Naive B cell (primary cell): ENCODE data around the gene ALDH6A1. TPM values are rescaled to one million over a fixed set of nuclear protein-coding genes. Genes with fewer than 3 reads are reported as not detected.

ENCODE experiments used
- ATAC-seq, 2 donors: fragments of 150-1000 bp; cut with Tn5 transposase; 2 replicates each; pipeline ENCODE4 v1.10.0; 2021; ENCODE audit warnings: low read depth in 2 of 2, mild to moderate bottlenecking in 2 of 2, moderate library complexity in 2 of 2
- DNase-seq: peaks from one replicate; pipeline ENCODE4 v3.0.0; 2022
- H3K27ac Mint-ChIP-seq, 6 donors: one replicate each; pipeline ENCODE4 v1.8.0; 2020 to 2022; ENCODE audit warnings: mild to moderate bottlenecking in 6 of 6, mixed read lengths in 6 of 6, moderate library complexity in 5 of 6, inconsistent platforms in 2 of 6
- H3K27me3 Mint-ChIP-seq, 3 donors: one replicate each; pipeline ENCODE4 v1.8.0; 2021 to 2022; ENCODE audit warnings: mixed read lengths in 3 of 3, mild to moderate bottlenecking in 1 of 3
- H3K36me3 Mint-ChIP-seq, 2 donors: one replicate each; pipeline ENCODE4 v1.8.0; 2020 to 2022; ENCODE audit warnings: mixed read lengths in 2 of 2, inconsistent platforms in 1 of 2, mild to moderate bottlenecking in 1 of 2
- H3K4me1 Mint-ChIP-seq, 3 donors: one replicate each; pipeline ENCODE4 v1.8.0; 2020 to 2022; ENCODE audit warnings: mixed read lengths in 3 of 3, inconsistent platforms in 1 of 3, mild to moderate bottlenecking in 1 of 3, moderate library complexity in 1 of 3
- H3K4me3 Mint-ChIP-seq, 8 donors: one replicate each; pipeline ENCODE4 v1.8.0; 2020 to 2022; ENCODE audit warnings: mild to moderate bottlenecking in 8 of 8, mixed read lengths in 8 of 8, moderate library complexity in 8 of 8, inconsistent platforms in 2 of 8
- H3K9me3 Mint-ChIP-seq, 7 donors: one replicate each; pipeline ENCODE4 v1.8.0; 2020 to 2022; ENCODE audit warnings: mixed read lengths in 7 of 7, mild to moderate bottlenecking in 5 of 7, inconsistent platforms in 2 of 7, moderate library complexity in 1 of 7
- polyA plus RNA-seq, 6 donors: library from polyadenylated mRNA; unstranded; fragments of 300-500 nt; fragmentation: Illumina TruSeq; gene quantifications; one replicate each; pipeline ENCODE4 v1.2.3, GENCODE V29; 2021; ENCODE audit warnings: low read depth in 6 of 6

Gene ALDH6A1
- polyA plus RNA-seq, 6 donors from 2014 or later, result 14.5 to 24.3 (median 20.6) TPM

DNA sequence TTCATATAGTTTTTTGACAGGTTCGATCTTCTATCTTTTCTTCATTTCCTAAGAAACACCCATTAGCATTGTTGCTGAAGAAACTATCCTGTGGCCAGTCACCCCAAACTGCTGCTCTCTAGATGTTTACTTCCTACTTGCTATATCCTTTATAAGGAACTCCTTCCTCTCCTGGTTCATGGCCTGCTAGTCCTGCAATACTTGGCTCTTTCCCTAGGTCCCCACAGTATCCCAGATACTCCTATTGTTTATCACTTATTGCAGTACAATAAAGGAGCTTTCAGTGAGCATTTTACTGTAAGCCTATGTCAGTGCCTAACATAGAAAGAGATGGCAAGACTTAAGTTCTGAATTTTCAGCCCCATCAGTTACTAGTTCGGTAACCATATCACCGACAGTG lies 2.8 kb downstream of the ALDH6A1 start:
- H3K36me3 Mint-ChIP-seq, result no peaks in the 10 kb centered on the region
- ATAC-seq, result no peak
- peaks cover 31 to 34% (median 32%) of the 10 kb centered on the region in 3 donors for H3K4me1 Mint-ChIP-seq
- DNase-seq, result no peak
- H3K27ac Mint-ChIP-seq, result no peak overlapping the region
- no peaks in the 10 kb centered on the region for H3K9me3 Mint-ChIP-seq
- H3K27me3 Mint-ChIP-seq, result no peaks in the 10 kb centered on the region
- peak overlapping the region in 2 of 8 donors; percentile 13 to 34 for H3K4me3 Mint-ChIP-seq

DNA sequence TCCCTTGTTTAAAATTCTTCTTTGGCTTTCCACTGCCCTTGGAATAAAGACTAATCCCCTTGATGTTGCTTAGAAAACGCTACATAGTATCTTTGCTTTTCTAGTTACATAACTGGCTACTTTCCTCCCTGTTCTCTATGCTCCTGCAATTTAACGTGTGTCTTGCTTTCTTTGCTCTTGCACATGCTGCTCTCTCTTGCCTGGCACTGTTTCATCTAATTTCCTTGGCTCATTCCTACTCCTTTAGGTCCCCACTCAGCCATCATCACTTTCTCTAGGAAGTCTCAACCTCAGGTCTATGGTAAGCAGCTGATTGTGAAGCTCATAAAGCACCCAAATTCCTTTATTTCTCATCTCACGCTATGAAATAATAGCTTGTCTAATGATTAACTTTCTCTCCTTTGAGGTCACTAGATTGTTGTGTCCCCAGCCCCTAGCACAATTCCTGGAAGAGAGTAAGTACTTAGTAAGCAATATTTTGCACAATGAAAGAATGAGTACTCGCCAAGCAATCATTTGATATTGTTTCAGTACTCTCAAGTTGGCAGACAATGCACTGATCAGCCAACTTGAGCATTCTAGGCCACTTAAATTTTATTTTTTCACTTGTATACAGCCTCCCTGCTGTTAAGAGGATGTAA lies 3.3 kb downstream of the ALDH6A1 start:
- DNase-seq, result no peak
- Mint-ChIP-seq H3K27ac (no peak overlapping the region), H3K4me3 (no peak overlapping the region), H3K9me3 (no peaks in the 10 kb centered on the region), H3K27me3 (no peaks in the 10 kb centered on the region), H3K4me1 (peaks cover 25 to 29% (median 28%) of the 10 kb centered on the region in 3 donors), H3K36me3 (no peaks in the 10 kb centered on the region)
- ATAC-seq, result no peak

DNA sequence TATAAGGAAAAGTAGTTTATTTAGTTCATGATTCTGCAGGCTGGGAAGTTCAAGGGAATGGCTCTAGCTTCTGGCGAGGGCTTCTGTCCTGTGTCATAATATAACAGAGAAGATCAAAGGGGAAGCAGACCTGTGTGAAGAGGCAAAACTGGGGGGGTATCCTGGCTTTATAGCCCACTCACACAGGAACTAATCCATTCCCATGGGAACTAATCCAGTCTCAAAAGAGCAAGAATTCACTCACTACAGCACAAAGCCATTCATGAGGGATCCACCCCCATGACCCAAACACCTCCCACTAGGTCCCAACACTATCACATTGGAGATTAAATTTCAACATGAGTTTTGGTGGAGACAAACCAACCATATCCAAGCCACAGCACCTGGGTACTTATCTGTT lies 6.9 kb downstream of the ALDH6A1 start:
- DNase-seq, result no peak
- no peak for ATAC-seq
- no peaks in the 10 kb centered on the region for H3K36me3 Mint-ChIP-seq
- H3K4me1 Mint-ChIP-seq, result peaks cover 0 to 12% (median 3%) of the 10 kb centered on the region in 3 donors
- no peak overlapping the region for H3K4me3 Mint-ChIP-seq
- H3K27me3 Mint-ChIP-seq, result no peaks in the 10 kb centered on the region
- H3K27ac Mint-ChIP-seq, result no peak overlapping the region
- no peaks in the 10 kb centered on the region for H3K9me3 Mint-ChIP-seq

DNA sequence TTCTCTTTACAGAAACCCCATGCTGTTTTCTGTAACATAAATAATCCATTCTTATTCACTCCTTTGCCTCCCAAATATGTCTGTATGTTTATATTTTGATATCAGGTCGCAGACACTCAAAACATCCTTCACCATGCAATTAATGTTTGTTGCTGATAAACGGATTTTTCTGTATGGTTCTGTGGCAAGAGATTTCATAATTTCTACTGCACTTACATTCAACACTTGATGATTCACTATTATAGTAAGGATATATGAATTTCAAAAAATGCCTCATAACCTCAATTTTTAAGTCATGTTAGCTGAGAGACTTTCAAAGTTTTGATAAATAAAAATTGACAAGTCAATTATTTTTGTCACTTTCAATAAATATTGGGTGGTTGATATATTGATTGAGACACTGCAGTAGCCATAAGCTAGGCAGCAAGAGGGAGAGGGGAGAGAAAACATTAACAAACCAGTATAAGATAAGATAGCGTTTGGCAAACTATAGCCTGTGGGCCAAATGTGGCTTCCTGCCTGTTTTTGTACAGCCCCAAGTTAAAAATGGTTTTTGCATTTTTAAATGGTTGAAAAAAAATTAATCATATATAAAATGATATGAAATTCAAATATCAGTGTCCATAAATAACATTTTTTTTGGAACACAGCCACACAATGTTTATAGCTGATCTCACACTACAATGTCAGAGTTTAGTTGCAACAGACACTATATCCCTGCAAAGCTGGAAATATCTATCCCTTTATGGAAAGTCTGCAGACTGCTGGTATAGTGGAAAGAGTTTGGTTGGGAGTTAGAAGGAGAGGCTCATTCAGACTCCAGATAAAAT lies 18.3 kb downstream of the ALDH6A1 start:
- Mint-ChIP-seq H3K36me3 (peaks cover 2 to 22% of the 10 kb centered on the region in 2 donors), H3K4me3 (no peak overlapping the region), H3K27me3 (no peaks in the 10 kb centered on the region), H3K27ac (no peak overlapping the region), H3K9me3 (no peaks in the 10 kb centered on the region), H3K4me1 (no peaks in the 10 kb centered on the region)
- ATAC-seq (no peak), DNase-seq (no peak)

DNA sequence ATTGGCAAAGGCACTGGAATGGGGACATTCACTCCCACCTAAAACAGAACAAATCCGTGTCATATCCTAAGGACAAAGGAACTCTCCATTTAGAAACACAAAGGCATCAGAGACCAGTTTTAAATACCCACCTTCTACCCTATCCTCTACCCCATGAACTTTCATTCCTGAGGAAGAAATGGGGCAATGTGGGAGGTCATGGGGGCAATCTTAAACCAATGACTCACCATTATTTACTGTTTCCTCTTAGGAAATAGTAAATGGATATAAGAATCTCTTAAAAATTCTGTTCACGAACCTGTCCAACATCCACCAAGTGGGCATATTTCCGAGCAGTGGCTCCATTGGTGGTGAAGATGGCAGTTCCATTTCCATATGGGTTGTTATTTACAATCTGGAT lies 19.4 kb downstream of the ALDH6A1 start:
- no peaks in the 10 kb centered on the region for H3K9me3 Mint-ChIP-seq
- H3K27ac Mint-ChIP-seq, result no peak overlapping the region
- H3K27me3 Mint-ChIP-seq, result no peaks in the 10 kb centered on the region
- peaks cover 8 to 30% of the 10 kb centered on the region in 2 donors for H3K36me3 Mint-ChIP-seq
- H3K4me1 Mint-ChIP-seq, result no peaks in the 10 kb centered on the region
- no peak for ATAC-seq
- DNase-seq, result no peak
- no peak overlapping the region for H3K4me3 Mint-ChIP-seq

DNA sequence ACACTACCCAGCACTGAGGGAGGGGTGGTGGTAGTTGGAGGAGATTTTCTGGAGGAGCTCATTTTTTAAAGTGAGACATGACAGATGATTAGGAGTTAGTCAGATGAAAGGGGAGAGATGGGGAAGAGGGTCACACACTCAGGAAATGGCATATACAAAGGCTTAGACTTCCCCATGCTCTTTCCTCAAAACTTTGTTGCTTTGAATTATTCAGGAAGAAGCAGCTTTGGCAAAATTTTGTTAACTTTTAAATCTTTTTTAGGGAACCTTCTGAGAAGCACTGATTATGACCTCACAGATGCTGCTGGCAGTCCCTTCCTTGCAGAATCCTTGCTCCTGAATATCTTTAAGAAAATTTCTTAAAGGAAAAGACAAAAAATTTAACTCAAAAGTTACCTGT lies 19.8 kb downstream of the ALDH6A1 start:
- H3K9me3 Mint-ChIP-seq, result no peaks in the 10 kb centered on the region
- H3K36me3 Mint-ChIP-seq, result peaks cover 8 to 34% of the 10 kb centered on the region in 2 donors
- DNase-seq (no peak), ATAC-seq (no peak)
- H3K27me3 Mint-ChIP-seq, result no peaks in the 10 kb centered on the region
- H3K4me1 Mint-ChIP-seq, result no peaks in the 10 kb centered on the region
- no peak overlapping the region for H3K27ac Mint-ChIP-seq
- H3K4me3 Mint-ChIP-seq, result no peak overlapping the region

DNA sequence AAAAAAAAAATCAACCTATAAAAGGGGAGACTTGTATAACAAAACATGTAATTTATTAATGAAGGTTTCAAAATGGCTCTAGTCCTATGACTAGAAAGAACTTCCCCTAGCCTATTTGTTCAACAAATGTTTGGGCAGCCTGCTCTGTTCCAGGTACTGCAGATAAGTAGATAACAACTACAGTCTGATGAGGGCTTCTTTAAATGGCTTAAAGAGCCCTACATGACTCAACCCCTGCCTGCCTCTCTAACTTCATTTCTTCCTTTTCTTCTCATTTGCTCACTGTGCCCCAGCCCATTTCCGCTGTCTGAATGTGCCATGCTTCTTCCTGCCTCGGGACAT lies 21.5 kb downstream of the ALDH6A1 start:
- Mint-ChIP-seq H3K27me3 (no peaks in the 10 kb centered on the region), H3K36me3 (peaks cover 8 to 34% of the 10 kb centered on the region in 2 donors), H3K9me3 (no peaks in the 10 kb centered on the region), H3K4me1 (no peaks in the 10 kb centered on the region), H3K27ac (peak overlapping the region in 1 of 6 donors; percentile 28), H3K4me3 (peak overlapping the region in 1 of 8 donors; percentile 35)
- ATAC-seq, result no peak
- no peak for DNase-seq

DNA sequence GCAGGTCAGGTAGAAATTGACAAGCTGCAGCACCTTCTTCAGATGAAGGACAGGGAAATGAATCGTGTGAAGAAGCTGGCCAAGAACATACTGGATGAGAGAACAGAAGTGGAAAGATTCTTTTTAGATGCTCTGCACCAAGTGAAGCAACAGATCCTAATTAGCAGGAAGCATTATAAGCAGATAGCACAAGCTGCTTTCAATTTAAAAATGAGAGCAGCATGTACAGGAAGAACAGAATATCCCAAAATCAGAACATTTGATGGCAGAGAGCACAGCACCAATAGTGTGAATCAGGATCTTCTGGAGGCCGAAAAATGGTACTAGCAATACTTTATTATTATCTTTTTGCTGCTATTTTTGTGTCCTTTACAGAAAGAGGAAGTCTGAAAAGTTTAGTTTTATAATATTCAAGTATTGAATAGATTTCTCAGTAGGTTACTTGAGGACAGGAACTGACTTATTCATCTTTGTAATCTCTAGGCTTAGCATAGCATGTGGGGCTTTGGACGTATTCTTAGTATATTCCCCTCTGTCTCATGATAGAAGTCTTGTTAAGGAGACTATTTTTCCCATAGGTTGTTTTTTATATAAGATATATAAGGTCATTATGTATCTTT lies 34.3 kb downstream of the ALDH6A1 start:
- Mint-ChIP-seq H3K4me1 (peaks cover 5 to 11% (median 10%) of the 10 kb centered on the region in 3 donors), H3K36me3 (no peaks in the 10 kb centered on the region), H3K9me3 (no peaks in the 10 kb centered on the region), H3K27ac (peak overlapping the region in 1 of 6 donors; percentile 4), H3K27me3 (no peaks in the 10 kb centered on the region), H3K4me3 (peak overlapping the region in 1 of 8 donors; percentile 30)
- no peak for DNase-seq
- peak; percentile 42 to 54 for ATAC-seq

DNA sequence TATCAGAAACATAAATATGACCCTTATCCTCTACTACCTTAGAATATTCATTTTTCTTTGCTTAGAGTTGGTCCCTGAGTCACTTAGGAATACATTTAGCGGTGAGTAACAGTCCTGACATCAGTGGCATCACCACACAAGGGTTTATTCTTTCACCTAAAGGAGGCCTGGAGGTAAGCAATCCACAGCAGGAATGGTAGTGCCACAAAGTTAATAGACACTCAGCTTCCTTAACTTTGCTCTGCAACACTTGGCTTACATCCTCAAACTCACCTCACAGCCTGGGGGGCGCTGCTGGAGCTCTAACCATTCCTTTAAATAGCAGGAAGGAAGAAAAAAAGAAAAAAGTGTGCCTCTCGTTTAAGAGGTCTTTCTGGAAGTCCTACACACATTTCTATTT lies 36.0 kb downstream of the ALDH6A1 start:
- Mint-ChIP-seq H3K27me3 (no peaks in the 10 kb centered on the region), H3K4me1 (peaks cover 5 to 11% (median 10%) of the 10 kb centered on the region in 3 donors), H3K9me3 (no peaks in the 10 kb centered on the region), H3K27ac (peak overlapping the region in 1 of 6 donors; percentile 11), H3K4me3 (peak overlapping the region in 1 of 8 donors; percentile 48), H3K36me3 (no peaks in the 10 kb centered on the region)
- no peak for ATAC-seq
- DNase-seq, result no peak

DNA sequence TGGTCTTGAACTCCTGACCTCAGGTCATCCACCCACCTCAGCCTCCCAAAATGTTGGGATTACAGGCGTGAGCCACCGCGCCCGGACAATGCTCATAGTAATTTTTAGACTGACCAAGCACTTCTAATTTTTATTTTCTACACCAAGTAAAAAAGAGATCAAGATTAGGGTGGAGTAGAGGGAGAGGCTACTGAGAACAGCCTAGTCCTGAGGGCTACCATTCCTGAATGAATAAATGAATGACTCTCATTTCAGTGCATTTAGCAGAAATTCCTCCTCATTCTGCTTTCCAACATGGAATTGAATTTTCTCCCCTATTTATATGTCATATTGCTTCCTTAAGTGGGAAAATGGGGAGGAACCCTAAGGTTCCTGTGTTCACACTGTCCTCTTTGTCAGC lies 38.7 kb downstream of the ALDH6A1 start:
- H3K9me3 Mint-ChIP-seq, result no peaks in the 10 kb centered on the region
- H3K4me3 Mint-ChIP-seq, result no peak overlapping the region
- no peaks in the 10 kb centered on the region for H3K27me3 Mint-ChIP-seq
- peaks cover 5 to 11% (median 10%) of the 10 kb centered on the region in 3 donors for H3K4me1 Mint-ChIP-seq
- H3K36me3 Mint-ChIP-seq, result no peaks in the 10 kb centered on the region
- H3K27ac Mint-ChIP-seq, result no peak overlapping the region
- no peak for ATAC-seq
- DNase-seq, result no peak

DNA sequence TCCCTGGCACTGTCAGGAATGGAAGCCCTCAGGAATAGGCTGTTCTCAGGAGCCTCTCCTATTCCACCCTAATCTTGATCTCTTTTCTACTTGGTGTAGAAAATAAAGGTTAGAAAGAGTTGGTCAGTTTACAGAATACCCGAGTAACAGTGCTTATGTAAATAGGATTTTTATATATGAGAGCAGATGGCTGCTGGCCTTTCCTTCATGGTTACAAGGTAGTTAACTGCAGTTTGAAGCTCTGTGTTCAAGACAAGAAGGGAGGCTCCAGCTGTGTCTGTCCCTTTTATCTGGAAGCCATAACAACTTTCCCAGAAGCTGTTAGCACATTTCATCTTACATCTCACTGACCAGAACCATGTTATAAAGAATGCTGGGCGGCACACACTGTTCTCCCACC lies 42.0 kb downstream of the ALDH6A1 start:
- H3K9me3 Mint-ChIP-seq, result no peaks in the 10 kb centered on the region
- ATAC-seq (no peak), DNase-seq (no peak)
- H3K4me1 Mint-ChIP-seq, result peaks cover 0 to 6% (median 0%) of the 10 kb centered on the region in 3 donors
- peak overlapping the region in 1 of 6 donors; percentile 18 for H3K27ac Mint-ChIP-seq
- H3K27me3 Mint-ChIP-seq, result no peaks in the 10 kb centered on the region
- H3K4me3 Mint-ChIP-seq, result no peak overlapping the region
- H3K36me3 Mint-ChIP-seq, result no peaks in the 10 kb centered on the region

DNA sequence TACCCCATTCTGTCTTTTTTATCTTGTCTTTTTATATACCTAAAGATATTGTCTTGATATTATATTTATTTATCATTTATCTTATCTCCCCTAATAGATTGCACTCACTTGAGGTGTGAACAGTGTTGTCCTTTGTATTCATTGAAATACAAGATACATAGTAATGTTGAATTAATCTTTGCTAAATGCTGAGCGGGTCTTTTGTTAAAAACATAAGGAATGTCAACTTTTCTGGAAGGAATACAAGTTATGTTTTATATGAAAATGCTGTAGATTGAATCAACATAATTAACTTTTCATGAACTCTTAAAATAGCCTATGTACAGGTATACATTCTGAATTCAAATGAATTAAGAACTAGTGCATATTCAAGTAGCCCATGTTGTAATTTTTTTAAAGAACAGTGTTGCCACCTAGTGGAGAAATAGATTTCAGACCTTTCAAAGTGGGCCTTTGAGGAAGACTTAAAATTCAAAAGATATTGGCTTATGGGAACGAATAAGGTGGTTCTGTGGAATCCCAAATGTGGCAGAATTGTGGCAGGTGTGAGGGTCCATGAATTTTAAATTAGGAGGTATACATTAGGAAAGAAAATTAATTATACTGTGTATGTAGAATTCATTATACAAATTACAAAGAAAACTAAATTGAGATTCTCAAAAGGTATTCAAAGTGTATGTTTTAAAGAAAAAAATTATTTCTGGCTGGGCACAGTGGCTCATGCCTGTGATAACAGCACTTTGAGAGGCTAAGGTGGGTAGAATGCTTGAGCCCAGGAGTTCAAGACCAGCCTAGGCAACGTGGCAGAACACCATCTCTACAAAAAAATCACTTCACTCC lies 46.0 kb downstream of the ALDH6A1 start:
- H3K27ac Mint-ChIP-seq, result no peak overlapping the region
- DNase-seq (peak; percentile 38), ATAC-seq (peak; percentile 40 to 50)
- peaks cover 0 to 6% (median 0%) of the 10 kb centered on the region in 3 donors for H3K4me1 Mint-ChIP-seq
- H3K36me3 Mint-ChIP-seq, result no peaks in the 10 kb centered on the region
- H3K4me3 Mint-ChIP-seq, result no peak overlapping the region
- no peaks in the 10 kb centered on the region for H3K9me3 Mint-ChIP-seq
- no peaks in the 10 kb centered on the region for H3K27me3 Mint-ChIP-seq

DNA sequence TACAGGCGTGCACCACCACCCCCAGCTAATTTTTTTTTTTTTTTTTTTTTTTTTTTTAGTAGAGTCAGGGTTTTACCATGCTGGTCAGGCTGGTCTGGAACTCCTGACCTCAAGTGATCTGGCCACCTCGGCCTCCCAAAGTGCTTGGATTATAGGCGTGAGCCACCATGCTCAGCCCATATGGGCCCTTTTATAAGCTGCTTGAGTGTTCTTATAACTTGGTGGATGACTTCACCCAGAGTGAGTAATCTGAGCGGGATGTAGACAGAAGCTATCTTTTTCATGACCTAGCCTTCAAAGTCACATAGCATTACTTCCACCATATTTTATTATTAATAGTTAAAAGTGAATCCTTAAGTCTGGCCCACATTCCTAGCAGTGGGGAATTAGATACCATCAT lies 48.7 kb downstream of the ALDH6A1 start:
- H3K9me3 Mint-ChIP-seq, result peaks cover 0 to 2% (median 0%) of the 10 kb centered on the region in 7 donors
- peaks cover 2 to 11% (median 7%) of the 10 kb centered on the region in 3 donors for H3K4me1 Mint-ChIP-seq
- no peak overlapping the region for H3K4me3 Mint-ChIP-seq
- no peak overlapping the region for H3K27ac Mint-ChIP-seq
- H3K36me3 Mint-ChIP-seq, result no peaks in the 10 kb centered on the region
- H3K27me3 Mint-ChIP-seq, result no peaks in the 10 kb centered on the region
- DNase-seq, result no peak
- no peak for ATAC-seq
